HG03457 (cell line): ENCODE measurements around the gene NPNT.

Experiments used
- ATAC-seq: cut with Tn5 transposase; IDR thresholded peaks from one replicate; pipeline ENCODE4 v1.9.1; 2021; ENCODE audit warnings: moderate number of reproducible peaks; ENCODE audit not compliant: unreplicated experiment

The NPNT gene

DNA sequence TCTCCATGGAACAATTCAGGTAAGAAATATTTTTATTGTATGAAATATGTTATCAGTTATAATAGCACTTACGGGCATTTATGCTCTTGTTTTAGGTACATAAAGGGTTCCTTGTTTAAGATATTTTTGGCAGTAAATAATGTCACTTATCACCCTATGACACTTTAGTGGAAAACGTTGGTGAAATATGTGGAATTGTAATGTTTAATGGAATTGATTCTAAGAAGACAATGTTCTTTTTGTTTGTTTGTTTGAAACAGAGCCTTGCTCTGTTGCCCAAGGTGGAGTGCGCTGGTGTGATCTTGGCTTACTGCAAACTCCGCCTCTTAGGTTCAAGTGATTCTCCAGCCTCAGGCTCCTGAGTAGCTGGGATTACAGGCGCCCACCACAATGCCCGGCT lies 17.4 kb downstream of the NPNT start:
- no peak for ATAC-seq

GRCh38 chr4:105917171-105917685 lies 22.0 kb downstream of the NPNT start:
- ATAC-seq: no peak

GRCh38 chr4:105921301-105921700 lies 26.0 kb downstream of the NPNT start:
- no peak for ATAC-seq

- ATAC-seq: no peak
Observed at GRCh38 chr4:105923497-105924238, 28.4 kb downstream of the NPNT start.

DNA sequence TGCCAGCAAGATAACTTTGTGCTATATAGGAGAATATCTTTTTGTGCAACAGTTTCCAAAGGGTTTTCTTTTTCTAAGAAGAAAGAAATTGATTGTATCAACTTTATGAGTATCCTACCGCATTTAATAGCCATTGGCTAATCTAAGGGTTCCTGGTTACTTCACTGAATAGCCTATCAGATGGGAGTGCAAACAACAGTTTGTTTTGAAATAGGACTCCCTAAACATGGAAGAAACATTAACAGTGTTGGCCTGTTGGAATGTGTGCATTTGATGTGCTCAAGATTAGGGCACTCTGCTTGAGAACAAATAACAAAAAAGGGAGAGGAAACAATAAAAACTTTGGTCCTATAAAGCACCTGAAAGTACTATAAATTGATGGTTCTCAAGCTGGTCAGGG lies 29.1 kb downstream of the NPNT start:
- no peak for ATAC-seq

DNA sequence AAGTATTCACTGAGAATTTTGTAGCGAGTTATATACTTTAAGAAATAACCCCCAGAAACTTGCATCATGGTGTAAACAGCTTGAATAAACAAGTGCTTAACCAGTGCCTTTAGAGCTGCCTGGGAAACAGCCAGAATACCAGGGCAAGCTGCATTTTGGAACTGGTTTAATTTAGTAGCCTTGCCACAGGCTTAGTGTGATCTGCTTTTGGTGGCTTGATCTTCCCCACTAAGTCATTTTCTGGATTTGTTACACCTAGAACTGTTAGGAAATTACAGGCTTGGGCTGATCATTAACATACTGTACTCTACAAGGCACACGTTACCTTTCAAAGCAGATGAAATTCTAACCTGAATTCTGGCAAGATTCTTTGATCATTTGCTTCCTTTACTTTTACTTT lies 35.4 kb downstream of the NPNT start:
- no peak for ATAC-seq

- ATAC-seq: no peak
Observed at GRCh38 chr4:105933083-105933482, 37.8 kb downstream of the NPNT start.

DNA sequence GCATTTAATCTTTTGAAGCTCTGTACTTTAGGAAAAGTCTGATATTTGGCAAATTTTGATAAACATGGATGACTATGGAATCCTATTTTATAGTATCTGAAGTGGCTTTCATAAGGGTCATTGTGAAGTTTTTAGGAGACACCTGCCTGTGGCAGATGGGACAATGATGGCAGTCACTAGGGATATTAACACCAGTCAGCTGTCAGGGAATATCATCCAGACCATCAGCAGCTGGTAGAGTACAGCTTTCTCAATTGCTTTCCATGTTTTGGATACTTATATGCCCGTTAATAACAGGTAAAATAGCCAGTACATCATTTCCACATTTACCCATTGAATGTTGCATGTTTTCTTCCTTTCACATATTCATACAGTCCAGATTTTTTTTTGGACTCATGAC lies 39.1 kb downstream of the NPNT start:
- no peak for ATAC-seq

GRCh38 chr4:105936901-105937300 lies 41.6 kb downstream of the NPNT start:
- ATAC-seq: no peak

DNA sequence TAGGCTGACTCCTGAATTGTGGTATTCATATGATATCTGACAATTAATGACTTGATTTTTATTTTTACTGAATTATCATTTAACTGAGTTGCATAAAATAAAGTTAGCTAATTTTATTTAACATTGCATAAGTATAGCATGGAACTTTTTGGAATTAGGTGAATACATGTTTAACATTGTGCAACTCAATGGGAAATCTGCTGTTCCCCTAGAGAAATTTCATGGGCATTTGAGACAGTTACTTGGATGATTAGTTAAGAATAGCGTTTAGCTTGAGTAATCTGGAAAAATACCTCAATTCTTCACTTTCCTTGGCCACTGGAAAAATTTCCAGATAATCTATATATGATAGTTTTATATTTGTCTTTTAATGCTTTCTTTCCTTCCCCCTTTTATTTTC lies 42.5 kb downstream of the NPNT start:
- no peak for ATAC-seq

GRCh38 chr4:105943234-105943633 lies 48.0 kb downstream of the NPNT start:
- no peak for ATAC-seq

GRCh38 chr4:105944540-105944939 lies 49.3 kb downstream of the NPNT start:
- ATAC-seq: no peak

DNA sequence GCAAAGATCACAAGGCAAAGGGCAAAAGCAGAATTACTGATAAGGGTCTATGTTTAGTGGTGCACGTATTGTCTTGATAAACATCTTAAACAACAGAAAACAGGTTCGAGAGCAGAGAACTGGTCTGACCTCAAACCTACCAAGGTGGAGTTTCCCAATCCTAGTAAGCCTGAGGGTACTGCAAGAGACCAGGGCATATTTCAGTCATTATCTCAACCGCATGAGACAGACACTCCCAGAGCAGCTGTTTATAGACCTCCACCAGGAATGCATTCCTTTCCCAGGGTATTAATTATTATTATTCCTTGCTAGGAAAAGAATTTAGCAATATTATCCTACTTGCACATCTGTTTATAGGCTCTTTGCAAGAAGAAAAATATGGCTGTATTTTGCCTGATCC lies 51.5 kb downstream of the NPNT start:
- ATAC-seq: no peak

DNA sequence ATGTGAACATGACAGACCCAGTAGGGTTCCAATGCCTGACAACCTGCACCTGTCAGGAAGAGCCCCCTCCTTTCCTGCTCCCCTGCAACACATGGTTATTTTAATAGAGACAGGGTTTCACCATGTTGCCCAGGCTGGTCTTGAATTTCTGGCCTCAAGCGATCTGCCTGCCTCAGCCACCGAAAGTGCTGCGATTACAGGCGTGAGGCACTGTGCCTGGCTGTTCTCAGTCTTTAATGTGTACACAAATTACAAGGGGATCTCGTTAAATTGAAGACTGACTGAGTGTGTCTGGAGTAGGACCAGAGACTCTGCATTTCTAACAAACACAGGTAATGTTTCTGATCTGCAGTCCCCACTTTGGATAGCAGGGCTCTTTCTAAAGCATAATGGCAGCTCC lies 55.4 kb downstream of the NPNT start:
- ATAC-seq: no peak

DNA sequence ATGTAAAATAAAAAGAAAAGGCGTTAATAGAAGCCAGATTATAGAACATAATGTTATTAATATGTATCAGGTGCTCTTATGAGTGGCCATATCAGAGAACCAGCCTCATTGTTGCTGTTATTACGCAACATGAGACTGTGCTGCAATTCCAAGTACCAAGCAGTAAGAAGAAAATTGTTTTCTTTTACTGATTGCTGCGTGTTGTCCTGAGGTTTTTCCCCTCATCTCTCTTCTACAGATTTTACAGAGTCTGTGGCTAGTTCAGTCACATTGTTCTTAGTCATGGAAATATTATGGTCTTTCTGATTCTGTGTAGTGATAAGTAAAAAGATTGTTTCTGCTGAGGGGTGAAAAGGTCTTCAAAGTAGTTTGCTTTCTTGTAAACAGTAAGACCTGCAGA lies 55.9 kb downstream of the NPNT start:
- ATAC-seq: no peak

DNA sequence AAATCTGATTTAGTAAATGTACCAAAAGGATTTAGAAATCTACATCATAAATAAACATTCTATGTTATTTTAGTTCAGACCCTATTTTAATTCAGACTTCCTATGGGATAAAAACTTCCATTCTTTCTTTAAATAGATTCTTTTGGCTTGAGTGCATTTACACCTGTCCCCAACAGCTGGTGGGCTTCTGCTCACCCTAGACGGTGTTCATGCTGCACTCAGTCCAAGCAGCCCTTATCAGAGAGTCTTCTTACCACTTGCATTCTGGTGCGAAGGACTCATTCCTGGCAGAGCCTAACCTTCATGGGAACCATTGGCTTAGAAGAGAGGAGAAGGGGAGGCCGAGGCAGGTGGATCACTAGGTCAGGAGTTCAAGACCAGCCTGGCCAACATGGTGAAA lies 57.3 kb downstream of the NPNT start:
- no peak for ATAC-seq

- ATAC-seq: no peak
Observed at GRCh38 chr4:105956569-105956968, 61.3 kb downstream of the NPNT start.

GRCh38 chr4:105957680-105958079 lies 62.4 kb downstream of the NPNT start:
- ATAC-seq: no peak

GRCh38 chr4:105963461-105964400 lies 68.5 kb downstream of the NPNT start:
- no peak for ATAC-seq

DNA sequence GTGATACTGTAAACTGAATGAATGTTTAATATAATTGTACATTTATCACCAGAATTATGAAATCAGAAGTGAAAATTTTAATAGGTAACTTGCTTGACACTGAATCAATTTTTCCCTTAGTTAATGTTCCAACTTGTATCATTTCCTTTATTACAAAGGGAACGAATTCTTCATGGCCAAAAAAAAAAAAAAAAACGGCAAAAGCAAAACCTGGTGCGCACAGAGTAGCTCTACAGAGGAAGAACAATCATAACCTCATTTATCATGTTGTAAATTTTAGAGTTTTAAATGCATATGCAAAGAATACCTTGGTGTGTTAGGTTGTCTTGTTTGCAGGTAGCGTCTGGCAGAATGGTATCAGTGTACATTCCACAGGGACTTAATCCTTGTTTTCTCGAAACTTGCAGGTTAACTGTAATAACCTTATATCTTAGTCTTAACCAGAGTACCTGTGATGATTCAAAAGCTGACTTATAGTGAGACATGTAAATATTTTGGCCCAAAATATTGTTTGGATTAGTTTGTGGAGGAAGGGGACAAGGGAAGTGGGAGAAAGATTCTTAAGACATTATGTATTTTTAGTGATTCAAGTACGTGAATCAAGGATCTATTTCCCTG lies 70.0 kb downstream of the NPNT start:
- no peak for ATAC-seq

- ATAC-seq: no peak
Observed at GRCh38 chr4:105966051-105966450, 70.8 kb downstream of the NPNT start.
